GM18909 (cell line): ENCODE data around the gene NCEH1.
"Not testable (repeated sequence)": the region's sequence is repeated elsewhere in the genome, so short reads cannot be mapped to it uniquely, and the experiment has no call there.

ENCODE experiments used
- ATAC-seq: cut with Tn5 transposase; IDR thresholded peaks from one replicate; pipeline ENCODE4 v1.9.1; 2021; ENCODE audit warnings: mild to moderate bottlenecking; ENCODE audit not compliant: unreplicated experiment, poor library complexity

The NCEH1 gene

GRCh38 chr3:172710664-172711453, at the start of gene NCEH1:
Gene NCEH1, minus strand, starts transcription at chr3:172711067. Its CDS starts 83 bp downstream, at chr3:172710984.
- peak; percentile 100 for ATAC-seq

DNA sequence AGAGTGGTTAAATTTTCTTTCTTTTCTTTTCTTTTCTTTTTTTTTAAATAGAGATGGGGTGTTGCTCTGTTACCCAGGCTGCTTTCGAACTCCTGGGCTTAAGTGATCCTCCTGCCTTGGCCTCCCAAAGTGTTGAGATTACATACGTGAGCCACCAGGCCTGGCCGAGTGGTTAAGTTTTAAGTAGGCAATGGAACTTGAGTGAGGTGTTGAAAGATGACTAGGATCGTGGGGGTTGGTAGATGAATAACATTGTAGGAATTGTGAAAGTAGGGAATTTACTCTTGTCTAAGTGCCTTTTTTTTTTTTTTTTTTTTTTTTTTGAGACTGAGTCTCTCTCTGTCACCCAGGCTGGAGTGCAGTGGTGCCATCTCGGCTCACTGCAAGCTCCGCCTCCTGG, 49.5 kb upstream of the NCEH1 start:
- ATAC-seq = not testable (repeated sequence)

- no peak for ATAC-seq
Observed at GRCh38 chr3:172753125-172753524, 42.3 kb upstream of the NCEH1 start.

DNA sequence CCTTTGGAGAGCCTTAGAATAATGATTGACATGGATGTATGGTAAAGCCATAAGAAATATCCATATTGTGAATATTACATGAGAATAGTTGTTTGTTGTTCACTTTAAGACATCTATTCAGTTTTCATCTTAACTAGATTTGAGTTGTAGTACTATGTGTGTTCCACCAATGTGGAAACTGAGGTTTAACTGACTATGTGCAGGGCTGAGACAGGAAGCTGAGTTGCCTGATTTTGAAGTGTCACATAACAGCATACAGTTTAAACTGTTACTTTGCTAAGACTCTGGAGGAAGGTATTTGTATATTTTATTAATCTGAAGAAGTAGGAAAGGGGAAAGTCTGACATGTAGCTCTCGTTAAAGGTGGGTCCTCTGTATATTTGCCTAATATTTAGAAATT, 41.8 kb upstream of the NCEH1 start:
- no peak for ATAC-seq

DNA sequence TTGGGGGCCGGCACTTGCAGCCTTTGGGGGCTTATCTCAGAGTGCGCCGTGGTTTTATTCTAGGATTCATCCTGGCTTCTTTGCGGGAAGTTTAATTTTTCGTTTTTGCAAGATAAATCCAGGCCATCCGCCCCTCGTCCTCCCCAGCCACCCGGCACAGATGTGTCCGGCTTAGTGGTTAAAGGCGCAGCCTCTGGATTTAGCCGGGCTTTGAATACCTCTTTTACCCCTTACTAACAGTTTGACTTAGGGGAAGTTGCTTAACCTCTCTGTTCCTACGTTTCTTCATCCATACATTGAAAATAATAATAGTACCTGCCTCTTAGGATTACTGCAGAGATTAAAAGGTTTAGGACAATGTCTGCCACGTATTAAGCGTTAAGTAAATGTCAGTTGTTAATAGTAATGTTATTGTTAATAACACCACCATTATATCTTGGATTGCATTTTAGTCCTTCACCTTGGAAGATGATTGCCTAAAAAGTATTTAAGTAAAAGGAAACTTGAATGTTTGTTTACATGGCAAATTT, 40.4 kb upstream of the NCEH1 start:
- peak; percentile 24 for ATAC-seq

GRCh38 chr3:172750368-172751174, 39.7 kb upstream of the NCEH1 start, which contains the start of gene ECT2:
Gene ECT2, plus strand, starts transcription at chr3:172750726. Its CDS starts 3,805 bp downstream, at chr3:172754531.
- ATAC-seq = peak; percentile 99

DNA sequence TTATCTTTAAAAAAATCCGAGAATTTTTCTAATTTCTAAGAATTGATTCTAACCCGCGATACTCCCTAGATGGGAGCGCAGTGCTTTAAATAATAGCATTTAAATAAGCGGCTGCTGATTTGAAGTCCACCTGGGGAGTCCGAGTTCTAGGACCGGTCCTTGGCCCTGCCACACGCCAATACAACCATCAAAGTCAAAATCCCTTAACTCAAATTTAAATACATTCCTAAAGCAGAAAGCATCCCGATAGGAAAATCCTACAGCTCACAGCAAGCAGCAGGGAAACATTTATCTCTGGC, 39.2 kb upstream of the NCEH1 start:
- ATAC-seq = no peak

- no peak for ATAC-seq
Observed at GRCh38 chr3:172749230-172749965, 38.5 kb upstream of the NCEH1 start.

GRCh38 chr3:172746475-172746874, 35.6 kb upstream of the NCEH1 start:
- no peak for ATAC-seq

DNA sequence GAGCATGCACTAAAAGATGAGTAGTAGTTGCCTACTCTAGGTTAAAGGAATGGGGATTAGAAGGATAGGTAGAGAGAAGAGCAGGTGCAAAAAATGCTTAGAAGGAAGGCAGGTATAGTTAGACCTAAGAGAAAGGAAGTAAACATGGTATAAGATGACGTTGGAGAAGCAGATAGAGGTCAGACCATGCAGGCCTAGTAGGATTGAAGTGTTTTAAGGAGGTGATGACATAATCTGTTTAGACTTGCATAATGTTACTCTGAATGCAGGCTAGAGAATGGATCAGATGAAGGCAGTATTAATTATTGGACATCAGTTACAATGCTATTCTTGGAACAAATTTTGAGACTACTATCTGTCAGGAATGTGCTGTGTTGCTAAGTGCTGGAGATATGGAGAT, 28.6 kb upstream of the NCEH1 start:
- ATAC-seq = no peak

- no peak for ATAC-seq
Observed at GRCh38 chr3:172735014-172735413, 24.1 kb upstream of the NCEH1 start.

GRCh38 chr3:172726380-172726779, 15.5 kb upstream of the NCEH1 start:
- no peak for ATAC-seq

GRCh38 chr3:172722536-172723040, 11.7 kb upstream of the NCEH1 start:
- ATAC-seq = not testable (repeated sequence)

GRCh38 chr3:172717493-172718088, 6.7 kb upstream of the NCEH1 start:
- ATAC-seq = peak; percentile 54

DNA sequence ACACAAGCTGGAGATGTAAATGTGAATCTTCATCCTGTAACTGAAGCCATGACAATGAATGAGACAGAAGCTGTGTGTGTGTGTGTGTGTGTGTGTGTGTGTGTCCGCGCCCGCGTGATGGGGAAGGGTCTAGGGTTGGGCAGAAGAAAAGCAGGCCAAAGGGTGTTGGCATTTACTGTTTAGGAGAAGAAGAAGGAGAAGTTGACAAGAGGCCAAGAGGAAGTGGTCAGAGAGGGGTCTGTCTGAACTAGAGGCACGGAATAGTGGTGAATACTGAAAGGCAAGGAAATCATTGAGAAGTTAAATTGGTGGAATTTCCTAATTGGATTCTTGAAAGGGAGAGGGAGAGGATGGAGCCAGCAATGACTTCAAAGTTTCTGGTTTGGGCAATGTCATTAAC, 5.6 kb upstream of the NCEH1 start:
- no peak for ATAC-seq

DNA sequence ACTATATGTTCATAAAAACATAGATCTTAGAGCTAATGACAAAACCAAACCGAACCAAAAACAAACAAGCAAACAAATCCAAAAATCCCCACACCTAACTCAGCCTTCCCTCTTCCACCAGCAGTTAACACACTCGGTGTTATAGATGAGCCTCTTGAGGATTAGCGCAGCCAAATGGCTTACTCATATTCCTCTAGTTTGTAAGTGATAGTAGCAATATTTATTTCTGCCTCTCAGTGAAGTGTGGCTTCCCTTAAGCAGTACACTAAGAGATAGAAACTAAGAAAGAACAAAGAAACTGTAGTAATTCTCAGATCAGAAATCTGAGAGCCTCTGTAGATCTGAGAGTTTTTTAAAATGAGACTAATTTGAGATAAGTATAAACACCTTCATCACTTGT, 2.4 kb upstream of the NCEH1 start:
- no peak for ATAC-seq

- ATAC-seq = no peak
Observed at GRCh38 chr3:172711454-172711795, 558 bp upstream of the NCEH1 start.

DNA sequence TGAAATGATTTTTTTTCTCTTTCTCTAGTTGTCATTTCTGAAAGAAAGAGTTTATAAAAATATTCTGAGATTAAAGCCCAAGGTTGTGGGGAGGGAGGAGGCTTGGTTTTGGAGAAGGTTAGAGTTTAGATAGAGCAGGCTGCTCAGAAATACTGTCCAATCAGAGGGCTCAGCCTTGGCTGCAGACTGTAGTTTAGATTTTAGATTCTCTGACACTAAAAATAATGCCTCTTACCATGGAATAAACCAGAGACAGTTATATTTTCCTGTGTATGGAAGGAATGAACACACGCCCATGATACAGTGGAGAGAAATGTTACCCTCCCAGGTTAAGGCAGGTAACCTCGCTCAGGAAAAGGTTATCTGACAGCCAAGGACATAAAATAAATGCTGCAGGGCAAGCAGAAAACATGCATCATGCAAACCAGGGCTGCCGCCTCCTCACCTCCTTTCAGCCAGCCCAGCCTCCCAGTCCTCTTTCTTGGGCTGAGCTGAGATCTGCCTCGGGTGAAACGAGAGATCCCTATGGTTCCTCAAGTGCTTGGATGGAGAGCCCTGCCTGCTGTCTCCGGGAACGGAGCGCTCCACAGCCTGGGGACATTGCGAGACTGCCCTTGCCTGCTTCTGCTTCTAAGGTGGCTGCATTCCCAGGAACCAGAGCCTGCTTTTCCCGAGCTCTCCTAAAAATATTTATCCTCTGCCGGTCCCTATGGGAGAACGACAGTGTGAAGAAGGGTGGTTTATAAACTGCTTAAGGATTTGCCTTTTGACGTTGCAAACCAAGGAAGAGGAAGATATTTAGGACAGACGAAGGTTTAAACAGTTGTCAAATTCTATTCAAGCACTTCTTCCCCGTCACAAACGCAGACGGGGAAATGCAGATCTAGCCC, 848 bp downstream of the NCEH1 start:
- ATAC-seq = peak; percentile 2
